H9 (cell line): ENCODE results near the gene SYMPK. TPM values are rescaled to one million over a fixed set of nuclear protein-coding genes. Genes with fewer than 3 reads are reported as not detected.

Experiments used
- DNase-seq: peaks from one replicate; pipeline ENCODE4 v3.0.0-alpha.2; 2017
- H2AFZ ChIP-seq: one replicate; pipeline ENCODE4 v1.6.1; 2013; ENCODE audit warnings: mild to moderate bottlenecking, low read length, control low read depth, moderate library complexity
- H2AK5ac ChIP-seq: 2 replicates; pipeline ENCODE4 v1.6.1; 2013; ENCODE audit warnings: low read length, control low read depth, mixed read lengths; ENCODE audit not compliant: insufficient read length
- H2BK120ac ChIP-seq: one replicate; pipeline ENCODE4 v1.6.1; 2013; ENCODE audit warnings: low read depth, mild to moderate bottlenecking, low read length, control low read depth, inconsistent platforms; ENCODE audit not compliant: poor library complexity, severe bottlenecking
- H2BK12ac ChIP-seq: 2 replicates; pipeline ENCODE4 v1.6.1; 2013; ENCODE audit warnings: low read length, control low read depth, mixed read lengths, low read depth; ENCODE audit not compliant: insufficient read length
- H2BK15ac ChIP-seq: 2 replicates; pipeline ENCODE4 v1.6.1; 2013; ENCODE audit warnings: low read depth, low read length, control low read depth
- H2BK20ac ChIP-seq: one replicate; pipeline ENCODE4 v1.6.1; 2013; ENCODE audit warnings: low read depth, mild to moderate bottlenecking, low read length, control low read depth, inconsistent platforms; ENCODE audit not compliant: poor library complexity, severe bottlenecking
- H2BK5ac ChIP-seq: 2 replicates; pipeline ENCODE4 v1.6.1; 2013; ENCODE audit warnings: low read length, control low read depth, mixed read lengths; ENCODE audit not compliant: insufficient read length
- H3K14ac ChIP-seq: 2 replicates; pipeline ENCODE4 v1.6.1; 2013; ENCODE audit warnings: low read length, control low read depth; ENCODE audit not compliant: insufficient read depth
- H3K18ac ChIP-seq: 2 replicates; pipeline ENCODE4 v1.6.1; 2013; ENCODE audit warnings: low read depth, mild to moderate bottlenecking, mixed read lengths, low read length, control low read depth; ENCODE audit not compliant: insufficient read length
- H3K23ac ChIP-seq: 2 replicates; pipeline ENCODE4 v1.6.1; 2013; ENCODE audit warnings: low read length, control low read depth, mixed read lengths, low read depth; ENCODE audit not compliant: insufficient read length
- H3K23me2 ChIP-seq: 2 replicates; pipeline ENCODE4 v1.6.1; 2013; ENCODE audit warnings: low read depth, mild to moderate bottlenecking, mixed read lengths, low read length, control low read depth; ENCODE audit not compliant: insufficient read length, poor library complexity, severe bottlenecking
- H3K27ac ChIP-seq: 2 replicates; pipeline ENCODE4 v1.5.1; 2013; ENCODE audit warnings: low read length, control low read depth, mixed read lengths, low read depth; ENCODE audit not compliant: insufficient read length
- H3K27me3 ChIP-seq: 2 replicates; pipeline ENCODE4 v1.6.1; 2013; ENCODE audit warnings: low read length, control low read depth, inconsistent platforms; ENCODE audit not compliant: insufficient read depth
- H3K4ac ChIP-seq: 2 replicates; pipeline ENCODE4 v1.6.1; 2013; ENCODE audit warnings: low read depth, mild to moderate bottlenecking, control low read depth, inconsistent platforms, low read length, moderate library complexity
- H3K4me1 ChIP-seq: 2 replicates; pipeline ENCODE4 v1.6.1; 2013; ENCODE audit warnings: low read length, control low read depth, inconsistent platforms; ENCODE audit not compliant: insufficient read depth
- H3K4me2 ChIP-seq: 2 replicates; pipeline ENCODE4 v1.6.1; 2013; ENCODE audit warnings: low read length, control low read depth, mixed read lengths; ENCODE audit not compliant: insufficient read length, insufficient read depth
- H3K56ac ChIP-seq: 2 replicates; pipeline ENCODE4 v1.6.1; 2013; ENCODE audit warnings: low read depth, mild to moderate bottlenecking, mixed read lengths, low read length, control low read depth; ENCODE audit not compliant: insufficient read length
- H3K79me1 ChIP-seq: 2 replicates; pipeline ENCODE4 v1.6.1; 2013; ENCODE audit warnings: low read depth, mild to moderate bottlenecking, moderate library complexity, low read length, control low read depth, inconsistent platforms; ENCODE audit not compliant: insufficient read depth, poor library complexity, severe bottlenecking
- H3K79me2 ChIP-seq: 2 replicates; pipeline ENCODE4 v1.6.1; 2013; ENCODE audit warnings: low read length, control low read depth, inconsistent platforms; ENCODE audit not compliant: insufficient read depth
- H3K9ac ChIP-seq: 2 replicates; pipeline ENCODE4 v1.6.1; 2013; ENCODE audit warnings: low read length, control low read depth, mixed read lengths; ENCODE audit not compliant: insufficient read length; ENCODE audit errors: extremely low read depth
- H3K9me3 ChIP-seq: one replicate; pipeline ENCODE4 v1.6.1; 2013; ENCODE audit warnings: low read depth, low read length, inconsistent platforms; ENCODE audit not compliant: control insufficient read depth
- H3T11ph ChIP-seq: one replicate; pipeline ENCODE4 v1.6.1; 2013; ENCODE audit warnings: mild to moderate bottlenecking, low read length, control low read depth, inconsistent platforms
- H4K20me1 ChIP-seq: one replicate; pipeline ENCODE4 v1.6.1; 2013; ENCODE audit not compliant: control insufficient read depth, insufficient read length, insufficient read depth
- H4K5ac ChIP-seq: 2 replicates; pipeline ENCODE4 v1.6.1; 2013; ENCODE audit warnings: low read depth, mild to moderate bottlenecking, mixed read lengths, low read length, control low read depth; ENCODE audit not compliant: insufficient read length
- H4K8ac ChIP-seq: replicated peaks from 2 replicates; pipeline ENCODE4 v1.6.1; 2013; ENCODE audit warnings: low read length, control low read depth, mixed read lengths, low read depth; ENCODE audit not compliant: insufficient read length
- H4K91ac ChIP-seq: 2 replicates; pipeline ENCODE4 v1.6.1; 2013; ENCODE audit warnings: low read depth, mild to moderate bottlenecking, moderate library complexity, mixed read lengths, low read length, control low read depth; ENCODE audit not compliant: insufficient read length
- H3K27ac Mint-ChIP-seq, 3 experiments: 2 replicates in 2 of 3; 3 replicates in 1 of 3; pipeline ENCODE4 v1.8.0; 2020 to 2021; ENCODE audit warnings: mixed read lengths in 3 of 3, mild to moderate bottlenecking in 1 of 3, moderate library complexity in 1 of 3
- H3K27me3 Mint-ChIP-seq: 2 replicates; pipeline ENCODE4 v1.8.0; 2021; ENCODE audit warnings: low read depth, mild to moderate bottlenecking, moderate library complexity, mixed read lengths
- H3K36me3 Mint-ChIP-seq, 3 experiments: 2 replicates in 2 of 3; 3 replicates in 1 of 3; pipeline ENCODE4 v1.8.0; 2020 to 2021; ENCODE audit warnings: low read depth in 3 of 3, mixed read lengths in 3 of 3; ENCODE audit not compliant: insufficient read depth in 1 of 3
- H3K4me1 Mint-ChIP-seq, 2 experiments: 2 replicates each; pipeline ENCODE4 v1.8.0; 2020; ENCODE audit warnings: mixed read lengths in 2 of 2
- H3K4me3 Mint-ChIP-seq, 2 experiments: 2 replicates in 1 of 2; 3 replicates in 1 of 2; pipeline ENCODE4 v1.8.0; 2020 to 2021; ENCODE audit warnings: mild to moderate bottlenecking in 2 of 2, mixed read lengths in 2 of 2, moderate library complexity in 1 of 2
- H3K9me3 Mint-ChIP-seq, 2 experiments: 2 replicates in 1 of 2; 3 replicates in 1 of 2; pipeline ENCODE4 v1.8.0; 2020; ENCODE audit warnings: mild to moderate bottlenecking in 2 of 2, mixed read lengths in 2 of 2, moderate library complexity in 1 of 2
- WGBS: extraction: QIAGEN DNeasy Blood & Tissue Kit; methylation state at CpG from one replicate; pipeline ENCODE4 v1.1.7; 2013; ENCODE audit warnings: missing lambda C conversion rate, low lambda C conversion rate, mixed read lengths; ENCODE audit not compliant: insufficient read length; ENCODE audit errors: extremely low coverage; 5-methylcytosine and 5-hydroxymethylcytosine counted together
- total RNA-seq: library from RNA; stranded (reverse); gene quantifications from 2 replicates; pipeline ENCODE4 v1.2.1, GENCODE V29; 2021
- TF ChIP-seq, protein P1 (sequence below): fragments of 200-600 bp; sonication (generic); conservative IDR thresholded peaks from 3 replicates; pipeline ENCODE4 v1.8.0; 2021; ENCODE audit warnings: antibody characterized with exemption, mild to moderate bottlenecking

SYMPK gene
- total RNA-seq, 1 experiment from 2014 or later = 104 TPM

DNA sequence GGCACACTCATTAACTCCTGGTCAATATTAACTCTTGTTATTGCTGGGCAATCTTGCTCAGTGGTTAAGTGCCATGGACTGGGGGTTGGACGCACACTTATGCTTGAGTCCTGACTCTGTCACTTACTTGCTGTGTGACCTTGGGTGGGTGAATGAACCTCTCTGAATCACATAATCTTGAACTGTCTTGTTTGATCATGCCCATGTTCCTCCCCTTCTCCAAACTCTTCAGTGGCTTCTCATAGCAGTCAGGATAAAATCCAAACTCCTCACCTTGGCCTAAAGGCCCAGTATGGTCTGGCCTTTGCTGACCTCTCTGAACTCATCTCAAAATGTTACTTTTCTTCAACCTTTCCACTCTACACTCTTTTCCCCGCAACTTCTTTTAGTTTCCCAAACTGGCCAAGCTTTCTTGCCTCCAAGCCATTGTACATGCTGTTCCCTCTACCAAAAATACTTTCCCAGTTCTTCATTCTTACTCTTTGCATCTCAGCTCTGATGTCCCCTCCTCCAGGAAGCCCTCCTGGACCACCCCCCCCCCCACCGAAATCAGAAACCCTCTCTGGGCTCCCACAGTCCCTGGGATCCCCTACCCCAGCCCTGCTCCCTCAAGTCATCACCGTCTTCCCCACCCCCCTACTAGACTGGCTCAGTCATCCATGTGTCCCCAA, 37.1 kb upstream of the SYMPK start:
- Histone ChIP-seq H4K8ac (no peak overlapping the region), H3K27me3 (peaks cover 4% of the 10 kb centered on the region; the same call in 1 of the 2 replicates), H3K79me1 (no peaks in the 10 kb centered on the region), H2BK12ac (no peak overlapping the region), H3K27ac (no peak overlapping the region), H3K14ac (no peak overlapping the region), H3K23me2 (peaks cover 15% of the 10 kb centered on the region), H2AFZ (no peak overlapping the region), H3K23ac (no peak overlapping the region), H2BK5ac (no peak overlapping the region), H3K4ac (no peak overlapping the region), H3K9ac (no peak overlapping the region), H4K91ac (no peak overlapping the region), H3K79me2 (no peaks in the 10 kb centered on the region), H2BK15ac (no peak overlapping the region), H2AK5ac (no peak overlapping the region), H3K9me3 (no peaks in the 10 kb centered on the region), H3K4me1 (no peaks in the 10 kb centered on the region), H2BK20ac (no peak overlapping the region), H4K20me1 (no peaks in the 10 kb centered on the region), H3K18ac (no peak overlapping the region), H2BK120ac (no peak overlapping the region), H3T11ph (no peak overlapping the region), H3K4me2 (no peak overlapping the region), H4K5ac (no peak overlapping the region), H3K56ac (no peak overlapping the region)
- 100% methylated on average over 1 of the region's 4 CpGs for WGBS
- peaks cover 17% of the 10 kb centered on the region for H3K27me3 Mint-ChIP-seq
- TF ChIP-seq, protein P1, sequence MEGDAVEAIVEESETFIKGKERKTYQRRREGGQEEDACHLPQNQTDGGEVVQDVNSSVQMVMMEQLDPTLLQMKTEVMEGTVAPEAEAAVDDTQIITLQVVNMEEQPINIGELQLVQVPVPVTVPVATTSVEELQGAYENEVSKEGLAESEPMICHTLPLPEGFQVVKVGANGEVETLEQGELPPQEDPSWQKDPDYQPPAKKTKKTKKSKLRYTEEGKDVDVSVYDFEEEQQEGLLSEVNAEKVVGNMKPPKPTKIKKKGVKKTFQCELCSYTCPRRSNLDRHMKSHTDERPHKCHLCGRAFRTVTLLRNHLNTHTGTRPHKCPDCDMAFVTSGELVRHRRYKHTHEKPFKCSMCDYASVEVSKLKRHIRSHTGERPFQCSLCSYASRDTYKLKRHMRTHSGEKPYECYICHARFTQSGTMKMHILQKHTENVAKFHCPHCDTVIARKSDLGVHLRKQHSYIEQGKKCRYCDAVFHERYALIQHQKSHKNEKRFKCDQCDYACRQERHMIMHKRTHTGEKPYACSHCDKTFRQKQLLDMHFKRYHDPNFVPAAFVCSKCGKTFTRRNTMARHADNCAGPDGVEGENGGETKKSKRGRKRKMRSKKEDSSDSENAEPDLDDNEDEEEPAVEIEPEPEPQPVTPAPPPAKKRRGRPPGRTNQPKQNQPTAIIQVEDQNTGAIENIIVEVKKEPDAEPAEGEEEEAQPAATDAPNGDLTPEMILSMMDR = no peak
- H3K4me3 Mint-ChIP-seq = peak overlapping the region in 1 of 2 experiments; percentile 78; a peak in 3 of 5 replicates
- no peak for DNase-seq
- no peak overlapping the region for H3K27ac Mint-ChIP-seq
- H3K4me1 Mint-ChIP-seq = peaks cover 7 to 12% of the 10 kb centered on the region in 2 experiments
- H3K36me3 Mint-ChIP-seq = peaks cover 13 to 31% (median 26%) of the 10 kb centered on the region in 3 experiments
- no peaks in the 10 kb centered on the region for H3K9me3 Mint-ChIP-seq
